CD4-positive, alpha-beta T cell treated with Interferon gamma for 1 hour (primary cell): ENCODE data around the gene EGLN2.
A peak's percentile ranks its signal among the peaks of the same experiment; 100 is the strongest.
"Not testable (repeated sequence)": the region's sequence is repeated elsewhere in the genome, so short reads cannot be mapped to it uniquely, and the experiment has no call there.

ENCODE experiments used
- DNase-seq: peaks from one replicate; pipeline ENCODE4 v3.0.0-alpha.2; 2020

EGLN2 gene

DNA sequence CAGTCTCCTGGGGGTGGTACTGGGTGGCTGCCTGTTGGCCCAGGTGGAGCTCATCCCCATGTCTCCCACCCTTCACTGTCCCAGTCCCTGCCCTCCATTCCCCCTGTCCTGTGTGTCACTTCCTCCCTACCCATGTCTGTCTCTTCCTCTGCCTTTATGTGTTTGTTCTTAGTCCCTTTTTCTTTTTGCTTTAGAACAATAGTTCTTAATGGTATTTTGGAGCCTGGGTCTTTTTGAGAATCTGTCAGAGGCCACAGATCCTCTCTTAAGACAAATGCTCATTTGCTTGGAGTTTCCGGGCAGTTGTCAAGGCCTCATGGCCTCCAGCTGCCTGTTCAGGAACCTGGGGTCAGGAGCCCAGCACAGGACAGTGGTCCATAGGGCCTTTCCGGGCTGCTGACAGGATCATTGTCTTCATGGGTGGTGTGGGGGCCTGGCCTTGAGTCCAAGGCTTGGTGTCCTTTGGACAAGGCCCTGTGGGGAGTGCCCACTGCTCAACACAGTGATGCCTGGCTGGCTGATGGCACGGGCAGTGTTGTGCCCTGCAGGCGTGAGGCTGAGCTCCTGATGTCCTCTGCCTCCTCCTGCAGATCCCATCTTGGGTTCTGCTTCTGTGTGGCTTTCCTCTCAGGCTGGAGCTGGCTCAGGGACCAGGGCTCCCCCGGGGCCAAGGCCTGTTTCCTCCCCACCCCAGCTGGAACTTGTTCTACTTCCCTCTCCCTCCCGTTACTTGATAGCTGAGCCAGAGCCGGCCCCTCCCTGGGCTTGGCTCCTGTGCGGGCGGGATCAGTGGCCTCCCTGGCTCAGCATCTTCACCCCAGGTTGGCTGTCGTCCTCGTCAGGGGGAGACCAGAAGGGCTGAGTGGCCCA is 3.5 kb downstream of the EGLN2 start:
- DNase-seq: no peak

DNA sequence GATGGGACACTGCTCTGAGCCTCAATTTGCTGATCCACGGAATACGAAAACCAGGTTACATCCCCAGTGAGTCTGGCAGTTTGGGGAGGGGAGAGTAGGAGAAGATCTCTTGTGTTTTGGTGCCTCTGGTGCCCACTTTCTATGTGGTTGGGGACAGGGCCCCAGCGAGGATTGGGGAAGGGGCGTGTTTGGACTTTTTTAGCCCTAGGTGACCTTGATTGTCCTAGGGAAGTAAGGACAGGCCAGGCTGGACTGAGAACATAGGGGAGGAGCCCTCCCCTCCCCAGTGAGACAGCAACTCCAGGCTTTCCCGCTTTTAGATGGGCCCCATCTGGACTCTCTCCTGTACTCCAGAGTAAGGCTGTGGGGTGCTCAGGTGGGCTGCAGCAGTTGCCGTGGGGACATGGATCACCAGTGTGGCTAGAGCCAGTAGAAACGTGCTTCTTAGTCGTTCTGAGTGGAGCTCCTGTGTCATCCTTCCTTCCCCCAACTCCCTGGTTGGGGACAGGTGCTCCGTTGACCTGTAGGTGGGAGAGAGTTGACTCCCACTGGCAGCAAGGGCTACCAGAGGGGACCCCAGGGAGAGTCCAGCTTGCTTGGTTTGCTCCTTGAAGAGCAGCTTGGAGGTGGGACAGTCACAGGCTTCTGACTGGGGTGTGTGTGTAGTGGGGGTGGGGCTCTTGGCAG is 4.3 kb downstream of the EGLN2 start:
- no peak for DNase-seq

DNA sequence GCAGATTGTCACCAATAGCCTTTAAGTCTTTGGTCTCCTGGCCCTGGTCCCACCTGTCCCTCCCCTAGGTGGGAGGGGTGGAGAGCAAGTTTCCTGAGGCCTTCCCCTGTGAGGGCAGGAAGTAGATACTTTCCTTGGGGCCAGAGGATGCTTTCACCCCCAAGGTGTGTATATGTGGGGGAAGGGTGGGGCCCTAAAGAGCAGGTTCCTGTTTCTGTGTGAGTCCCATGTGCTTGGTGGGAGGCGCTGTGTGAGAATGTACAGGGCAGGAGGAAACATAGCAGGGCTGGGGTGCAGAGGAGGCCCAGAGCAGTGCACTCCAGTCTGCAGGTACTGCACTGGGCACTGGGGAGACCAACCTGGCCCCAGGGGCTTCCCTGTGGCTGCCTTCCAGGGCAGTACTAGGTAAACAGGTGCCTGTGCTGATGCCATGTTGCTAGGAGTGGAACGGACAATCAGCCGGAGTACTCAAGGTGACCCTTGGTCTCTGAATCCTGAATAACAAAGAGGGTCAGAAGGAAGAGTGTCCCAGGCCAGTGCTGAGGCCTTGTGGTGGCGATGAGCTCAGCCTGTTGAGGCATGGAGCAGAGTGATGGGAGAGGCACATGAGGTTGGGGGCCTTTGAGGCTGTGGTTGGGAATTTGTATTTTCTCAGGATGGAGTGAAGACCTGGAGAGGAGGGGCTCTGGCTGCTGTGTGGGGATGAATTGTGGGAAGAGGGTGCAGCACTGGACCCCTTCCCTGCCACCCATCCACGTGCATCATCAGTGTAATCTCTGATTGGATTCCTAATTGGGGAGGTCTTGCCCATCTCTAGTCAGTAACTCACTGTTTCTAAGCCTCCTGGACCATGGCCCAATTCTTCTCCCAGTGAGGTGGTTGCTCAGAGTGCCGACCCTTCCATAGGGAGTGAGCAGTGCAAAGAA is 5.1 kb downstream of the EGLN2 start:
- peak; percentile 86 for DNase-seq

DNA sequence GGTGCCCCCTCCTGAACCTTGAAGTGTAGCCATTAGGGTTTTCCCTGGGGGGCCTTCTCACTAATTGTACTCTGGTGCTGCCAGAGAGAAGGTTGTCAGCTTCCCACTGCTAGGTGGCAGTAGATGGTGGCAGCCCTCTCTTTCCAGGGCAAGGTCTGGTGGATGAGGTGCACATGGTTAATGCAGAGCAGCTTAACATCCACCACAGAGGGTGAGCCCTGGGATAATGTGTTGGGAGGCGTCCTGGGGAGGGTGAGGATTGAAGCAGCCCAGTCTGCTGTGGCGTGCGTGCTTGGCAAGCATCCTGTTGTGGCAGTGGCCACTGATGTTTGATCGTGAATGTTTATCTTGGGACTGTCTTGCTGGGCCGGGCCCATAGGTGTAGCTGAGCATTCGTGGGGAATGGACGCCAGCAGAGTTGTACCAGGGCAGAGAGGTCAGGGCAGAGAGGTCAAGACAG is 5.8 kb downstream of the EGLN2 start:
- no peak for DNase-seq

DNA sequence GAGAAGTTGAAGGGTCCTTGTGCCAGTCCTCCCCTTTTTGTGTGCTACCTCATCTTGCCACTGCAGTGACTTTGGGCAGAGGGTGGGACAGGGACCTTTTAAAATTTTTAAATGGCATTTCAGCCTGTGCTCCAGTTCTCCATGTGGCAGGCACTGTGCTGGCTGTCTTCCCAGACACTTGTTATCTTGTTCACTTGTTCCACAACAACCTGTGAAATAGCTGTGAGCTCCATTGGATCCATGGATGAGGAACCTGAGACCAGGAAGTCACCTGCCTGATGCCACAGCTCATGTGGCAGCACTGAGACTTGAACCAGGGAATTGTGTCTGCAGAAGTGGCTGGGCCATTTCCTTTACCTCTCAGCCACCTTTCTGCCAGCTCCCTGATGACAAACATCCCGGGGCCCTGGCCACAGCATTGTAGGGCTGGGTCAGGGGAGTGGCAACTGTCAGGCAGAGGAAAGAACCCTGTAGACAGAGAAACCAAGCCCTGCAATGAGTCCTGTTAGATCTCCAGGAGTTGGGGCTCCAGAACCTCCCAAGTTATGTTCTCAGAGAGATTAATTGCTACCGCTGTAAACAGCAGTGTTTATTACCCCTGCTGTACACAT is 6.4 kb downstream of the EGLN2 start:
- peak; percentile 34 for DNase-seq

DNA sequence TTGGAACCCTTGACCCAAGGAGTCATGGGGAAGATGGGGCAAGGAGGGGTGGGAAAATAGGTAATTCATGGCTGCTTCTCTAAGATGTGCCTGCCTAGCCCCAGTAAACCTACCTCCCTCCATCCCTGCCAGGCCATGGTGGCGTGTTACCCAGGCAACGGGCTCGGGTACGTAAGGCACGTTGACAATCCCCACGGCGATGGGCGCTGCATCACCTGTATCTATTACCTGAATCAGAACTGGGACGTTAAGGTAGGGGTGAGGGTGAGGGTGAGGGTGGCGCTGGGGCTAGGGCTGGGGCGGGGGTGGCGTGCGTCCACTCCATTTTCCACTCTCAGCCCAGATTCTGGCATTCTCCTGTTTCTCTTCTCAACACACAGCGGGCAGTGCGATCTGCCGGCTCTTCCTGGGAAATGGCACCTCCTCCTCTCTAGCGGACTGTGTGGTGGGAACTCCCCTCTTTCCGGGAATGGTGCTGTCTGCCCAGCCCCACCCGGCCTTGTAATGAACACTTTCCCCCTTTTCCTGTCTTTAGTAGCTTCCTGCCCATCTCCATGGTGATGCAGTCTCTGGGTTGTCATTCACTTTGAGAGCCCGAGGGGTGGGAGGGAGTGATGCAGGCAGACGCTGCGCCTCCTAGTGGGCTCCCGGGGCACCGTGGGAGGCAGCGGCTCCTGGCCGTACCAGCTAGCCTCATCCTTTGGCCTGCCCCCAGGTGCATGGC is 7.6 kb downstream of the EGLN2 start:
- peak; percentile 81 for DNase-seq

DNA sequence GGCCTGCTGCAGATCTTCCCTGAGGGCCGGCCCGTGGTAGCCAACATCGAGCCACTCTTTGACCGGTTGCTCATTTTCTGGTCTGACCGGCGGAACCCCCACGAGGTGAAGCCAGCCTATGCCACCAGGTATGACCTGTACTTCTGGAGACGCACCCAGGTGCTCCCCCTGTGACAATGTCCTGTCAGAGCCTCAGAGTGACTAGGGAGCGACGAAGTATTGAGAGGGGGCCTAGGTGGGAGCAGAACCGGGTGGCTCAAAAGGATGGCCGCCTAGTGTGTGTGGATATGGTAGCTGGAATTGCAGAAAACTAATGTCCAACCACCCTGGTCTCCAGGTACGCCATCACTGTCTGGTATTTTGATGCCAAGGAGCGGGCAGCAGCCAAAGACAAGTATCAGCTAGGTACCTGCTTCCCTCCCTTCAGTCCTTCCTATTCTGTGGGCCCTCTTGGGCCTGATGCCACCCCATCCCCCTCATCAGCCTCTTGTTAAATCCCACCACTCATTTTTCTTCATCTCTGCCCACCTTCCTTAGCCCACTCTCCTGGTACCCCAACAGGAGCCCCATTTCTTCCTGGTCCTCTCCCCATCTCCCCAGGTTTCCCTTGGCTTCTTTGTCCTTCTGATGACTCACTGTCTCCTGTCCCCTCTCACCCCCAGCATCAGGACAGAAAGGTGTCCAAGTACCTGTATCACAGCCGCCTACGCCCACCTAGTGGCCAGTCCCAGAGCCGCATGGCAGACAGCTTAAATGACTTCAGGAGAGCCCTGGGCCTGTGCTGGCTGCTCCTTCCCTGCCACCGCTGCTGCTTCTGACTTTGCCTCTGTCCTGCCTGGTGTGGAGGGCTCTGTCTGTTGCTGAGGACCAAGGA is 8.4 kb downstream of the EGLN2 start:
- DNase-seq: no peak

DNA sequence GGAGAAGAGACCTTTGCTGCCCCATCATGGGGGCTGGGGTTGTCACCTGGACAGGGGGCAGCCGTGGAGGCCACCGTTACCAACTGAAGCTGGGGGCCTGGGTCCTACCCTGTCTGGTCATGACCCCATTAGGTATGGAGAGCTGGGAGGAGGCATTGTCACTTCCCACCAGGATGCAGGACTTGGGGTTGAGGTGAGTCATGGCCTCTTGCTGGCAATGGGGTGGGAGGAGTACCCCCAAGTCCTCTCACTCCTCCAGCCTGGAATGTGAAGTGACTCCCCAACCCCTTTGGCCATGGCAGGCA is 9.0 kb downstream of the EGLN2 start:
- no peak for DNase-seq

DNA sequence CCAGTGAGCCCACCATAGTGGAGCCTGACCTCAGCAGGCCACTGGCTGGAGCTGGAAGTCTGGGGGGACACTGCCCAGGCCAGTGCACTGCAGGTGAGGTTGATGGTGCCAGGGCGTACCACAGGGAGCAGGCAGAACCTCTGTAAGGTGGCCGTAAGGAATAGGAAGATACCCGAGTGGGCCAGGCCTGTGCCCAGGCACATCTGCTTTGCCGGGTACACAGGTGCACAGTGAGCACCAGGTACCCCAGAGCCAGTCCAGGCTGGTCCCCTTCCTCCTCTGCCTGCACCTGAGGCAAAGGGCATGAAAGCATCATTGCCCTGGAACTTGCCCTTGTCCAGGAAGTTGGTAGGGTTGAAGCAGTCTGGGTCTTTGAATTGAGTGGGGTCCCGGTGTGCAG is 9.5 kb downstream of the EGLN2 start:
- no peak for DNase-seq

DNA sequence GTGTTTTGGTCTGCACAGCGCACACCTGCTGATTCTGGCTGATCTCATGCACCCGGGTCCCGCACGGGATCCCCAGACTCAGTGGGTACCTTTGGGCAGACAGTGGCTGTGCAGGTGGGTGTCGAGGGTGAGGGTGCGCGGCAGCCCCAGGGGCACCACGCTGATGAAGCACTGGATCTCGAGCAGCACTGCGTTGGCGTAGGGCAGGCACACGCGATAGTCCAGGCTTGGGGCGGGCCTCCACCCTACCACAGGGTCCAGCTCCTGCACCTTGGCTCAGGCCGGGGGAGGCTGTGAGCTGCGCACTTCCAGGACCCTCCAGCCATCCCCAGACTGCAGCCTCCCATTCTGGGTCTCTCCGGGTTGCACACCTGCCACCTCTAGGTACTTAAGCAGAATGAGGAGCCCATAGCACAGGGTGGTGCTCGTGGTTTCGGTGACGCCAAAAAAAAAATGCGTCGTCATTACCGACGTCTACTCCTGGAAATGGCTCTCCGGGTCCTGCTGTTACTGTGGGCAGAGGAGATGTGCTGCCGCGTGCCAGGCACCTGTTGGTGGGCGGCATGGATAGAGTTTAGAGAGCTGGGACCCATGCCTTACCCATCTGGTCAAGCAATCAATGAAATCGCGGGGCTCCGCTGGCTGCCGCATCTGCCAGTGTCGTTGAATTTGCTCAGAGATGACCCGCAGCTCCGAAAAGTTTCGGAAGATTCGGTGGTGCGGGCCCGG is 10.5 kb downstream of the EGLN2 start:
- no peak for DNase-seq

DNA sequence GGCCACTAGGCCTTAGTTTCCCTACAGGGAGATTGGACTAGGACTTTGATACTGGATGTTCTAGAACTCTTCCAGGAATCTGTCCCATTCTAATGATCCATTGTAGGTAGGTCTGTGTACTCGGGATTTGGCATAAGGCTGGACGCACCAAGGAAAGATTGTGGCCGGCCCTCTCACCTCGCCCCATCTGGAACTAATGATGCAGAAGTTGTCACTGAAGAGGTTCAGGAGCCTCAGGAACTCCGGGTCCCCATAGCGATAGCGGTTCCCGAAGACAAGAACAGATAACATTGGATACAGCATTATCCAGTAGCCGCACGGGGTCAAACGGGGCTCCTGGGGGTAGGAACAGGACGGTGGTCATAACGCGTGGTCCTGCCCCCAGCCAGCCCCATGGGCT is 11.2 kb downstream of the EGLN2 start:
- no peak for DNase-seq

DNA sequence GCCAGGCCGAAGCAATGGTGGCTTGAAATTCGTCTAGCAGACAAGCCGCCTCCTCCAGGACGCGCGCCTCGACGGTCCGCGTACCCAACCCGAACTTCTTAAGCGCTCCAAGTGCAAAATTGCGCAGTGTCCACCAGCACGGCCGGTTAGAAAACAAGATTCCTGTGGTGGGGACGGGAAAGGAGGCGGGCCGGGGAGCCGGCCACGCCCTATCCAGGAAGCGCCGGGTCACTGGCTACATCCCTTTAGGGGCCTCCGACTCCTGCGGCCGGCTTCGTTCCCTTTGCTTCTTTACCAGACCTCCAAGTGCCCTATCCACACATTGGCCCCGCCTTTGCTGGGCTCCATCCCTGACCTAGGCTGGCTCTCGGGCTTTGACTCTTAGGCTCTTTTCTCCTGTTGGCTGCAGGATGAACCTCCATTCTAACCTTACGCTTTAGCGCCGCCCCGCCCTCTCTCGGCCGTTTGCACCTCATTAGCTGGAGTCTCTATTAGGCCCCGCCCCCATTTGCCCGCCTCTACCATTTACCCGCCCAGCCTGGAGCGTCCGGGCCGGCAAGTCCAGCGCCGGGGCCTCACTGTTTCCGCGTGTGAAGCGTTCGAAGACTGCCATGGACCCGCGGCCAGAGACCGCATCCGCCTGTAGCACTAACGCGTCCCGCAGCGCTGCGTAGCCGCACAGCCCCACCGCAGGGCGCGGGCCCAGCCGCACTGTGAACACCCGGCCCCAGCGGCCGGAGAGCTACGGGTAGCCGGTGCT is 11.8 kb downstream of the EGLN2 start:
- peak; percentile 66 for DNase-seq

DNA sequence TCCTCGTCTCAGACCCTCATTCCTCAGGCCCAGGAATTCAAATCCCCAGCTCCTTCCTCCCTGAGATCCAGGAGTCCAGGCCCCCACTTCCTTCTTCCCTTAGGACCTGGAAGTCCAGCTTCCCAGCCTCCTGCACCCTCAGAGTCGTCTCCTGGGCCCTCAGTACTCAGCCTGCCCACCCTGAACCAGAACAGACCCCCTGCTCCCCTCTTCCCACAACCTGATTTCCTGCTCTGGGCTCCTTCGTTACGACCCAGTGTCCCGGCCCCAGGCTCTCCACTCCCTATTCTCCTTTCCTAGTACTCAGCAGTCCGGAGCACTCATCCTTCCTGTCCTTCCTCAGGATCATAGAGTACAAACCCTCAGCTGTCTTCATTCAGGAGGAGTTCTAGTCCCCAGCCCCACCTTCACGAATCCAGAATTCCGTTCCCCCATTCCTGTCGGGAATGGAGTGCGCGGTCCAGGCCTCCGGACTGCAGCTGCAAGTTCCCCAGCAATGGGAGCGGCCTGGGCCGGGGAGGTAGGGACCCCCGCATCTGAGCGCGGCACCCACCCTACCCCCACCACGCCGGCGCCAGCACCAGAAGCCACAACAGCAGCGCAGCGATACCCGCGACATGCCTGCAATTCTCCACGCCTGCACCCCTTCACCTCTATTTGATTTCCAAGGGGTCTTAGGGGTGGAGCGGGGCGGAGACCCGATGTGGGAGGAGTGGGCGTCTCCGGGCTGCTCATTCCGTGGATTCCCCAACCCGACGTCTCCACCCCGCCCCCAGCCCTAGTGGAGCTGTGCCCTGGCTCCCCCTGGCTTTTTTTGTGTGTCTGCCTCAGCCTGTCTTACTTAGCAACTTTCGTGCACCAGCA is 12.7 kb downstream of the EGLN2 start:
- DNase-seq: no peak

DNA sequence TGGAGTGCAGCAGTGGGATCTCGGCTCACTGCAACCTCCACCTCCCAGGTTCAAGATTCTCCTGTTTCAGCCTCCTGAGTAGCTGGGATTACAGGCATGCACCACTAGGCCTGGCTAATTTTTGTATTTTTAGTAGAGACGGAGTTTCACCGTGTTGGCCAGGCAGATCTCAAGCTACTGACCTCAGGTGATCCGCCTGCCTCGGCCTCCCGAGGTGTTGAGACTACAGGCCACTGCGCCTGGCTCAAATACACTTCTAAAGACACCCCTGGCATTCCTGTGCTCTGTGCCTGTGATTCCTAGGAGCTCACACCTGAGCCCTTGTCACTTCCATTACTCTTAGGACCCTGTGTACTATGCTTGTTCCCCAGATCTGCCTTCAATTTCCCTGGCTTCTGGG is 13.6 kb downstream of the EGLN2 start:
- not testable (repeated sequence) for DNase-seq

DNA sequence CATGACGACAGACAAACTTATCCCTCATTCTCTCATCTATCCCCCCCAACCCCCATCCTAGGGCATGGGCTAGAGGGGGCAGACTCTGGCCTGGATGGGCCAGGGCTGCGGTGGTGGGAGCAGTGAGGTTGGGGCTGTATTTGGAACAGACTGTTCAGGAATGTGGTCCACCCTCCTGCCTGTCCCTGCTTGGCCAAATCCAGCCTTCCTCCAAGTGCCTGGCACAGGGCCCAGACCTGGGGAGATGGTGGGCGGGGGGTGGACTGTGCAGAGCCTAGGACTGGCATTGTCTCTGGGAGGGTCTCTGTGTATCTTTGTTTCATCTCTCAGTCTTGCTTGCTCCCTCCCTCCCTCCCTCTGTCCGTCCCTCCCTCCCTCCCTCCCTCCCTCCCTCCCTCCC is 14.2 kb downstream of the EGLN2 start:
- no peak for DNase-seq

DNA sequence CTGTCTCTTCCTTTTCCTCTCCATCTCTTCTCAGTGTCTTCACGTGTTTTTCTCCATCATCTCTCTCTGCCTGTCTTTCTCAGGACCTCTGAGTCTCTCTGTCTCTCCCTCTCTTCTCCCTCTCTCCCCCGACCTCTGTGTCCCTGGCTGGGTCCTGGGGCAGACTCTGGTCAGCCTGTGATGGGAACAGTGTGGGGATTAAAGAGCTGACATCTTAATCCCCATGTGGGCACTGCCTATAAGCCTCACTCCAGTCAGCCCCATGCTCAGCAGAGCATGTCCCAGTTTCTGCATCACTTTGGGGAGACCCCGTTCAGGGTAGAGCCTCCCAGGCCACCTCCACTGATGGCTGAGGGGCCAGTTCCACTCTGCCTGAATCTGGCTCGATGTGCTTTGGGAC is 16.2 kb downstream of the EGLN2 start:
- no peak for DNase-seq

DNA sequence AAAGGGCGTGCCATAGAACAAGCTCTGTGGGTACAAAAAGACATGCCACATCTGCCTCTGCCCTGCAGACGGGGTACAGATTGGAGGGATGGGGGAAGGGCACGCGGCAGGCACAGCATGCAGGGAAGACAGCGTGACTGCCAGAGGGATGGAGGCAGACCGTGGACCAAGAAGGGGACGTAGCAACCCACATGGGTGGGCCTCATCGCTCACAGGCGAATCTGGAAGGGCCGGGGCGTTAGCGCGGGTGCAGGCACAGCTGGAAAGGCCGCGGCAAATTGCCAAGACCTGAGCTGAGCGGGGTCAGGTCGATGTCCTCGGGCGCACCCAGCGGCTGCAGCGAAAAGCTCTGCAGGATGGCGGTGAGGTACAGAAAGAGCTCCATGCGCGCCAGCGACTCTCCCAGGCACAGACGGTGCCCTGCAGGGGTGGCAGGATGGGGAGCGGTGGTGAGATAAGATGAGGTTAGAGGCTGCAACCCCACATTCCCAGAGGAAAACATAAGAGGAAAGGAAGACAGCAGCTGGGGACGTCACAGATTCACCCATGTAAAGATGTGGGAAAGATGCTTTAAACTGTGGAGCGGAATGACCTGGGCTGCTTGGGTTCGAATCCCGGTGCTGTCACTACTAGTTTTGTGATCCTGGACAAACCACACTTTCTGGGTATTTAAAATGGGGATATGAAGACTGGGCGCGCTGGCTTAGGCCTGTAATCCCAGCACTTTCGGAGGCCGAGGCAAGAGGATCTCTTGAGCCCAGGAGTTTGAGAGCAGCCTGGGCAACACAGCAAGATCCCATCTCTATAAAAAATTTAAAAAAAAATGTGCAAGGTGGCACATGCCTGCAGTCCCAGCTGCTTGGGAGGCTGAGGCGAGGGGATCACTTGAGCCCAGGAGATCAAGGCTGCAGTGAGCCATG is 19.7 kb downstream of the EGLN2 start:
- DNase-seq: peak; percentile 81
